ENCODE results near the gene LDLRAD3.

The LDLRAD3 gene

GRCh38 chr11:36156161-36156816 is 212.4 kb downstream of the LDLRAD3 start:
- no peak for TF ChIP-seq L3MBTL2 (conservative IDR thresholded peaks at IDR 0.05)
- no peak for TF ChIP-seq NFRKB (IDR thresholded peaks at IDR 0.05)
- no peak for TF ChIP-seq BHLHE40 (IDR thresholded peaks at IDR 0.05; ENCODE audit: borderline replicate concordance)
- no peak for TF ChIP-seq LEF1 (IDR thresholded peaks at IDR 0.05; ENCODE audit: borderline replicate concordance)
- TF ChIP-seq, protein P1, sequence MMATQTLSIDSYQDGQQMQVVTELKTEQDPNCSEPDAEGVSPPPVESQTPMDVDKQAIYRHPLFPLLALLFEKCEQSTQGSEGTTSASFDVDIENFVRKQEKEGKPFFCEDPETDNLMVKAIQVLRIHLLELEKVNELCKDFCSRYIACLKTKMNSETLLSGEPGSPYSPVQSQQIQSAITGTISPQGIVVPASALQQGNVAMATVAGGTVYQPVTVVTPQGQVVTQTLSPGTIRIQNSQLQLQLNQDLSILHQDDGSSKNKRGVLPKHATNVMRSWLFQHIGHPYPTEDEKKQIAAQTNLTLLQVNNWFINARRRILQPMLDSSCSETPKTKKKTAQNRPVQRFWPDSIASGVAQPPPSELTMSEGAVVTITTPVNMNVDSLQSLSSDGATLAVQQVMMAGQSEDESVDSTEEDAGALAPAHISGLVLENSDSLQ (IDR thresholded peaks at IDR 0.05), result no peak
- no peak for TF ChIP-seq FOXA1 (IDR thresholded peaks at IDR 0.05)
- TF ChIP-seq CTBP1 (IDR thresholded peaks at IDR 0.05; ENCODE audit: borderline replicate concordance), result no peak
- no peak for TF ChIP-seq HDGF (IDR thresholded peaks at IDR 0.05; ENCODE audit: borderline replicate concordance)
- TF ChIP-seq TARDBP (IDR thresholded peaks at IDR 0.05), result no peak
- no peak for TF ChIP-seq ARNT (IDR thresholded peaks at IDR 0.05)
- TF ChIP-seq FOXK2 (IDR thresholded peaks at IDR 0.05), result no peak
- CTCF ChIA-PET, result interaction anchor here (0.6 to 1.5 kb wide), 5 partner anchors 103 to 1753 kb away, joined by 3 to 6 read pairs (median 3); no protein-coding TSS in a partner anchor
- POLR2A ChIA-PET, result no interaction called here
- DNase-seq (ENCODE audit: extremely low spot score), result no peak

DNA sequence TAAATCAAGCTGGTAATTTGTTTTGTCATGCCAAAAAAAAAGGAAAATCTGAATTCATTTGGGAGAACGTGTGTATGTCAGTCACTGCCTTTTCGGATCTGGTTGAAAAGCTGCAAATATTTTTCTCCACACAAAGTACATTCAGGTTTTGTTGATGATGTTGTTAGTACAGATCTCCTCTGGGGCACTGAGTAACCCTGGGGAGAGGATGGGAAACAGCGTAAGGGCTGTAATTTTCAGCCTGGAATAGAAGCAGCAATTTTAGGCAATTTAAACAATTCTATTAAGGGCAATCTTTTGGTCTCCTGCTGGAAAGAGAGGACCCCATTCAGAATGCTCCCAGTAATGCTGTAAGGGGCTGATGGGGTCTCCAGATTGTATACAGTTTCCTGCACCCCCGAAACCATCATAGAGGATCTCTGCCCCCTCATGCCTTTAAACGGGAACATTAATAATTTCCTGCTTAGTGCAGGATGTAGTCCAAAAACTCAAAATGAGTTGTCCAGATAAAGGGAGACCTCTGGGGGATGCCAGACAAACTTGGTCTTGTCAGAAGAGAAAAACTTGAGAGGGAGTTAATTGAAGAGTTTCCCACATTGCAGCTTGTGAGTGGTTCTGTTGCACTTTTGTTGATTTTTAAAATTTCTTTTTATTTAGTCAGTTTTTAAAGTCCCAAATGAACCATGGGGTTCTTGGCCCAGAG is 213.1 kb downstream of the LDLRAD3 start:
- DNase-seq (ENCODE audit: extremely low spot score), result no peak
- CTCF ChIA-PET, result interaction anchor here (1.1 to 1.5 kb wide), 2 partner anchors 102 to 110 kb away, joined by 3 to 6 read pairs; no protein-coding TSS in a partner anchor
- POLR2A ChIA-PET, result no interaction called here

DNA sequence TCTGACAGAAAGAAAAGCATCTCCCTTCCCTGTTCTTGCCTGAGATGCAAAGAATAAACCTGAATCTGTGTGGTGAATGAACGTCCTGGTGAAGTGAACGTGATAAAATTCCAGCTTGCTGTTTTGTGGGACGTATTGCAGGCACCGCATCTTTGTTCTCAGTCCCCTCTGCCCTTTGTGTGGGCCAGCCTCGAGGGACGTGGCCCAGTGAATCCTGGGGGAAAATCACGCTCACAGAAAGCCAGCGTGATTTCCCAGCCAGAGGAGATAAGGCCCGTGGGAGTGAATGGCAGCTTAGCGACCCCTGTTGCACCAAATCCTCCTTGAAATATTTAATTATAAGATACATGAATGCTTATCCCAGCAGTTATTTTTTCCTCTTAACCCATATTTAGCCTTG is 216.2 kb downstream of the LDLRAD3 start:
- ChIA-PET CTCF (no interaction called here), POLR2A (no interaction called here)
- no peak for DNase-seq (ENCODE audit: extremely low spot score)
- TF ChIP-seq BHLHE40 (IDR thresholded peaks at IDR 0.05; ENCODE audit: borderline replicate concordance), result no peak
- TF ChIP-seq FOXK2 (IDR thresholded peaks at IDR 0.05), result no peak
- no peak for TF ChIP-seq SUZ12 (IDR thresholded peaks at IDR 0.05)
- TF ChIP-seq L3MBTL2 (conservative IDR thresholded peaks at IDR 0.05), result no peak
- no peak for TF ChIP-seq ARNT (IDR thresholded peaks at IDR 0.05)
- no peak for TF ChIP-seq FOXM1 (IDR thresholded peaks at IDR 0.05; ENCODE audit: borderline replicate concordance)
- TF ChIP-seq ELF4 (IDR thresholded peaks at IDR 0.05), result no peak
- TF ChIP-seq LEF1 (IDR thresholded peaks at IDR 0.05; ENCODE audit: borderline replicate concordance), result no peak
- TF ChIP-seq ZNF384 (IDR thresholded peaks at IDR 0.05), result no peak
- TF ChIP-seq SP1 (IDR thresholded peaks at IDR 0.05), result no peak

More for the DNA sequence above, 213.1 kb downstream of the LDLRAD3 start:
- TF ChIP-seq FOXK2 (IDR thresholded peaks at IDR 0.05), result no peak

DNA sequence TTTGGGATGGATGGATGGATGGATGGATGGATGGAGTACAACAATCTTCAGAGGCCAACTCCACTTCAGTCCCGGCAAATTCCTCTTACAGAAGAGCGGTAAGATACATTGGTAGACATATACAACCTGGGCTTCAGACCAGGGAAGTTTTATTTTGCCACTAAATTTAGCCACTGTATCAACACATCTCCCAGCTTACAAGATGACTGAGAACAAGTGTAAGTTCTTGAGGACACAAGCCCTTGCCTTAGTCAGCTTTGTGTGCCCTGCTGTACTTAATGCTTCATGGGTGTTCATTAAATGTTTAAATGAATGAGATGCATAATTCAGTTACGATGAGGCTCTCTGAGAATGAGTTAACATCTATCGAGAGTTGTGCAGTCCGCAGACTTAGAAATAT is 217.7 kb downstream of the LDLRAD3 start:
- ChIA-PET CTCF (interaction anchor here (1.1 kb wide), 1 partner anchor 7 kb away, joined by 3 read pairs; no protein-coding TSS in a partner anchor), POLR2A (no interaction called here)
- DNase-seq (ENCODE audit: extremely low spot score), result no peak
- TF ChIP-seq HDGF (IDR thresholded peaks at IDR 0.05; ENCODE audit: borderline replicate concordance) (no peak), L3MBTL2 (conservative IDR thresholded peaks at IDR 0.05) (no peak), CTBP1 (IDR thresholded peaks at IDR 0.05; ENCODE audit: borderline replicate concordance) (no peak), TARDBP (IDR thresholded peaks at IDR 0.05) (no peak), NFRKB (IDR thresholded peaks at IDR 0.05) (no peak), FOXA1 (IDR thresholded peaks at IDR 0.05) (no peak), ZNF384 (IDR thresholded peaks at IDR 0.05) (no peak), FOXM1 (IDR thresholded peaks at IDR 0.05; ENCODE audit: borderline replicate concordance) (no peak), ARNT (IDR thresholded peaks at IDR 0.05) (no peak), FOXK2 (IDR thresholded peaks at IDR 0.05) (no peak), ELF4 (IDR thresholded peaks at IDR 0.05) (no peak), SUZ12 (IDR thresholded peaks at IDR 0.05) (no peak), BHLHE40 (IDR thresholded peaks at IDR 0.05; ENCODE audit: borderline replicate concordance) (no peak), LEF1 (IDR thresholded peaks at IDR 0.05; ENCODE audit: borderline replicate concordance) (no peak), SP1 (IDR thresholded peaks at IDR 0.05) (no peak)
- TF ChIP-seq, protein P1 (IDR thresholded peaks at IDR 0.05), result no peak

GRCh38 chr11:36162006-36162882 is 218.4 kb downstream of the LDLRAD3 start:
- no peak for TF ChIP-seq SP1 (IDR thresholded peaks at IDR 0.05)
- no peak for TF ChIP-seq FOXM1 (IDR thresholded peaks at IDR 0.05; ENCODE audit: borderline replicate concordance)
- no peak for TF ChIP-seq ELF4 (IDR thresholded peaks at IDR 0.05)
- TF ChIP-seq CTBP1 (IDR thresholded peaks at IDR 0.05; ENCODE audit: borderline replicate concordance), result no peak
- no peak for TF ChIP-seq BHLHE40 (IDR thresholded peaks at IDR 0.05; ENCODE audit: borderline replicate concordance)
- TF ChIP-seq L3MBTL2 (conservative IDR thresholded peaks at IDR 0.05), result no peak
- TF ChIP-seq, protein P1 (IDR thresholded peaks at IDR 0.05), result no peak
- no peak for TF ChIP-seq HDGF (IDR thresholded peaks at IDR 0.05; ENCODE audit: borderline replicate concordance)
- DNase-seq (ENCODE audit: extremely low spot score), result no peak
- CTCF ChIA-PET, result interaction anchor here (0.6 to 1.4 kb wide), 3 partner anchors 8 to 96 kb away, joined by 3 read pairs; no protein-coding TSS in a partner anchor
- POLR2A ChIA-PET, result no interaction called here

All from HEK293T (cell line).